ENCODE measurements around the gene NHERF1.

- TF ChIP-seq, protein P1, sequence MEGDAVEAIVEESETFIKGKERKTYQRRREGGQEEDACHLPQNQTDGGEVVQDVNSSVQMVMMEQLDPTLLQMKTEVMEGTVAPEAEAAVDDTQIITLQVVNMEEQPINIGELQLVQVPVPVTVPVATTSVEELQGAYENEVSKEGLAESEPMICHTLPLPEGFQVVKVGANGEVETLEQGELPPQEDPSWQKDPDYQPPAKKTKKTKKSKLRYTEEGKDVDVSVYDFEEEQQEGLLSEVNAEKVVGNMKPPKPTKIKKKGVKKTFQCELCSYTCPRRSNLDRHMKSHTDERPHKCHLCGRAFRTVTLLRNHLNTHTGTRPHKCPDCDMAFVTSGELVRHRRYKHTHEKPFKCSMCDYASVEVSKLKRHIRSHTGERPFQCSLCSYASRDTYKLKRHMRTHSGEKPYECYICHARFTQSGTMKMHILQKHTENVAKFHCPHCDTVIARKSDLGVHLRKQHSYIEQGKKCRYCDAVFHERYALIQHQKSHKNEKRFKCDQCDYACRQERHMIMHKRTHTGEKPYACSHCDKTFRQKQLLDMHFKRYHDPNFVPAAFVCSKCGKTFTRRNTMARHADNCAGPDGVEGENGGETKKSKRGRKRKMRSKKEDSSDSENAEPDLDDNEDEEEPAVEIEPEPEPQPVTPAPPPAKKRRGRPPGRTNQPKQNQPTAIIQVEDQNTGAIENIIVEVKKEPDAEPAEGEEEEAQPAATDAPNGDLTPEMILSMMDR (conservative IDR thresholded peaks at IDR 0.05; ENCODE audit: low read length), result no peak
- no peak for TF ChIP-seq EZH2phosphoT487 (IDR thresholded peaks at IDR 0.05; ENCODE audit: borderline replicate concordance, low read depth, low read length)
Measured at GRCh38 chr17:74756891-74757290, 8.5 kb downstream of the NHERF1 start.

Measured in OCI-LY7 (cell line).